GM23338 (cell line): Measurements from ENCODE around the gene MTHFD1. TPM values are rescaled to one million over a fixed set of nuclear protein-coding genes. Genes with fewer than 3 reads are reported as not detected.

Experiments used
- ATAC-seq: fragments of 200-7000 bp; cut with Tn5 transposase; 3 replicates; pipeline ENCODE4 v1.9.1; 2020
- DNase-seq: peaks from one replicate; pipeline ENCODE4 v3.0.0-alpha.2; 2015; ENCODE audit warnings: low spot score
- H2AFZ ChIP-seq: fragments of 200-600 bp; sonication (generic); 2 replicates; pipeline ENCODE4 v1.8.0; 2016; ENCODE audit warnings: antibody characterized with exemption, mild to moderate bottlenecking, moderate library complexity
- H3F3A ChIP-seq: fragments of 200-600 bp; sonication (generic); replicated peaks from 2 replicates; pipeline ENCODE4 v1.8.0; 2017; ENCODE audit warnings: antibody characterized with exemption, mixed run types, low read depth
- H3K27ac ChIP-seq: fragments of 200-600 bp; sonication (generic); 2 replicates; pipeline ENCODE4 v1.6.1; 2016; ENCODE audit warnings: low read depth
- H3K27me3 ChIP-seq: fragments of 200-600 bp; sonication (generic); 2 replicates; pipeline ENCODE4 v1.8.0; 2016; ENCODE audit warnings: mild to moderate bottlenecking, mixed run types, moderate library complexity; ENCODE audit not compliant: insufficient read depth
- H3K36me3 ChIP-seq: fragments of 200-600 bp; sonication (generic); 2 replicates; pipeline ENCODE4 v1.8.0; 2016; ENCODE audit warnings: mild to moderate bottlenecking; ENCODE audit not compliant: insufficient read depth
- H3K4me1 ChIP-seq: fragments of 200-600 bp; sonication (generic); 2 replicates; pipeline ENCODE4 v1.8.0; 2016; ENCODE audit warnings: mild to moderate bottlenecking, moderate library complexity; ENCODE audit not compliant: insufficient read depth
- H3K4me2 ChIP-seq: fragments of 200-600 bp; sonication (generic); 2 replicates; pipeline ENCODE4 v1.7.1; 2017; ENCODE audit warnings: mixed run types
- H3K4me3 ChIP-seq: fragments of 200-600 bp; sonication (generic); 2 replicates; pipeline ENCODE4 v1.6.1; 2016; ENCODE audit warnings: mixed run types
- H3K79me2 ChIP-seq: fragments of 200-600 bp; sonication (generic); replicated peaks from 2 replicates; pipeline ENCODE4 v1.8.0; 2017; ENCODE audit warnings: mild to moderate bottlenecking; ENCODE audit not compliant: insufficient read depth
- H3K9me2 ChIP-seq: fragments of 200-600 bp; sonication (generic); 2 replicates; pipeline ENCODE4 v1.8.0; 2017; ENCODE audit not compliant: insufficient read depth
- H4K20me1 ChIP-seq: fragments of 200-600 bp; sonication (generic); replicated peaks from 2 replicates; pipeline ENCODE4 v1.8.0; 2017; ENCODE audit warnings: mild to moderate bottlenecking; ENCODE audit not compliant: insufficient read depth
- H3K27ac Mint-ChIP-seq: 2 replicates; pipeline ENCODE4 v1.8.0; 2020; ENCODE audit warnings: inconsistent platforms, mild to moderate bottlenecking, moderate library complexity, mixed read lengths
- H3K27me3 Mint-ChIP-seq: 3 replicates; pipeline ENCODE4 v1.8.0; 2022; ENCODE audit warnings: low read depth, mild to moderate bottlenecking, moderate library complexity, mixed read lengths, inconsistent platforms; ENCODE audit not compliant: insufficient read depth, poor library complexity
- H3K36me3 Mint-ChIP-seq: 3 replicates; pipeline ENCODE4 v1.8.0; 2021; ENCODE audit warnings: low read depth, mild to moderate bottlenecking, inconsistent platforms, moderate library complexity, mixed read lengths
- H3K4me1 Mint-ChIP-seq: 3 replicates; pipeline ENCODE4 v1.8.0; 2020; ENCODE audit warnings: mild to moderate bottlenecking, inconsistent platforms, mixed read lengths
- H3K4me3 Mint-ChIP-seq: 3 replicates; pipeline ENCODE4 v1.8.0; 2021; ENCODE audit warnings: moderate library complexity, mild to moderate bottlenecking, inconsistent platforms, mixed read lengths
- H3K9me3 Mint-ChIP-seq: 3 replicates; pipeline ENCODE4 v1.8.0; 2020; ENCODE audit warnings: moderate library complexity, mild to moderate bottlenecking, inconsistent platforms, mixed read lengths
- CREB1 ChIP-seq: fragments of 250-450 bp; sonication (Bioruptor Pico); IDR thresholded peaks from 2 replicates; pipeline ENCODE4 v1.5.0; 2020; ENCODE audit warnings: low read depth, mild to moderate bottlenecking, moderate library complexity
- EZH2 ChIP-seq: fragments of 200-600 bp; sonication (generic); IDR thresholded peaks from one replicate; pipeline ENCODE4 v1.8.0; 2017; ENCODE audit warnings: antibody characterized with exemption, mild to moderate bottlenecking, low read depth; ENCODE audit not compliant: unreplicated experiment
- EZH2phosphoT487 ChIP-seq: fragments of 200-600 bp; sonication (generic); IDR thresholded peaks from one replicate; pipeline ENCODE4 v1.8.1; 2018; ENCODE audit warnings: antibody characterized with exemption; ENCODE audit not compliant: unreplicated experiment
- JUNB ChIP-seq: IDR thresholded peaks from one replicate; pipeline ENCODE4 v1.6.1; 2016; ENCODE audit warnings: antibody characterized with exemption; ENCODE audit not compliant: unreplicated experiment
- NANOG ChIP-seq: IDR thresholded peaks from 2 replicates; pipeline ENCODE4 v1.6.1; 2016; ENCODE audit warnings: antibody characterized with exemption, borderline replicate concordance
- POLR2AphosphoS5 ChIP-seq: IDR thresholded peaks from 2 replicates; pipeline ENCODE4 v1.6.1; 2016; ENCODE audit warnings: antibody characterized with exemption, low read depth
- STAT1 ChIP-seq: IDR thresholded peaks from one replicate; pipeline ENCODE4 v1.6.1; 2016; ENCODE audit warnings: antibody characterized with exemption; ENCODE audit not compliant: unreplicated experiment
- ZNF114 ChIP-seq: fragments of 250-450 bp; sonication (Bioruptor Pico); IDR thresholded peaks from 2 replicates; pipeline ENCODE4 v1.5.0; 2020; ENCODE audit warnings: mild to moderate bottlenecking, moderate library complexity
- ZNF331 ChIP-seq: fragments of 250-450 bp; sonication (Bioruptor Pico); IDR thresholded peaks from 2 replicates; pipeline ENCODE4 v1.5.0; 2020; ENCODE audit warnings: low read depth, mild to moderate bottlenecking, moderate library complexity
- polyA plus RNA-seq: library from polyadenylated mRNA; unstranded; fragments of >200 nt; fragmentation: Nextera tagmentation; extraction: Ambion mirVana; gene quantifications from 2 replicates; pipeline ENCODE4 v1.2.1, GENCODE V29; 2016
- total RNA-seq: library from RNA; depleted of rRNA; stranded (reverse); fragments of >200 nt; shearing (Covaris generic); gene quantifications from 2 replicates; pipeline ENCODE4 v1.2.3, GENCODE V29; 2014
- TF ChIP-seq, protein P1 (sequence below): IDR thresholded peaks from 2 replicates; pipeline ENCODE4 v1.6.1; 2016; ENCODE audit warnings: antibody characterized with exemption
- TF ChIP-seq, protein P2 (sequence below): fragments of 250-450 bp; sonication (Bioruptor Pico); IDR thresholded peaks from 2 replicates; pipeline ENCODE4 v1.5.0; 2020; ENCODE audit warnings: mild to moderate bottlenecking, moderate library complexity
- TF ChIP-seq, protein P3 (sequence below): IDR thresholded peaks from one replicate; pipeline ENCODE4 v1.6.1; 2018; ENCODE audit warnings: antibody characterized with exemption; ENCODE audit not compliant: unreplicated experiment
- TF ChIP-seq, protein P4 (sequence below), 2 experiments: fragments of 200-600 bp in 1 of 2; sonication (generic) in 1 of 2; conservative IDR thresholded peaks; 2 replicates each; pipeline versions ENCODE4 v1.5.1 to v1.6.1; 2016 to 2017; ENCODE audit warnings: antibody characterized with exemption in 2 of 2, low read depth in 2 of 2, mild to moderate bottlenecking in 2 of 2, moderate library complexity in 1 of 2

MTHFD1 gene
- total and polyA plus RNA-seq, 2 experiments from 2014 or later, result 219 to 237 TPM

DNA sequence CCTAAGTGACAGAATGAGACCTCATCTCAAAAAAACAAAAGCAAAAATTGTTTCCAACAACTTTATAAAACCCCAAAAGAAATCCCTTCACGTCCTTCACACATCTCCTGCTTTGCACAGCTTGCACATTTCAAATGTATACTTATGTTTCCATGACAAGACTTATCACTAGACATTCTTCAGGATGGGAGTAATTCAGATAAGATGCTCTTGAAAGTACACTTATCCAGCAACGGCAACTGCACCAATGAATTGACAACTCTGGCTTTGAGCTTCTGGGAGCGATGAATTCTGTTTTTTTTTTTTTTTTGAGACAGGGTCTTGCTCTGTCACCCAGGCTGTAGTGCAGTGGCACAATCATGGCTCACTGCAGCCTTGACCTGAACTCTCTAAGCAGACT, 46.4 kb downstream of the MTHFD1 start:
- DNase-seq (no peak), ATAC-seq (no peak)
- Histone ChIP-seq H3K36me3 (peaks cover 88% of the 10 kb centered on the region), H3K4me1 (no peaks in the 10 kb centered on the region), H3K4me2 (no peak overlapping the region), H3K27me3 (no peaks in the 10 kb centered on the region), H3K9me2 (no peaks in the 10 kb centered on the region), H3K4me3 (no peak overlapping the region), H2AFZ (no peak overlapping the region), H3F3A (peaks cover 15% of the 10 kb centered on the region), H3K27ac (no peak overlapping the region), H4K20me1 (no peaks in the 10 kb centered on the region; the same call in none of the 2 replicates), H3K79me2 (peaks cover 10% of the 10 kb centered on the region; the same call in 1 of the 2 replicates)
- Mint-ChIP-seq H3K9me3 (no peaks in the 10 kb centered on the region), H3K4me3 (no peak overlapping the region), H3K27ac (no peak overlapping the region), H3K27me3 (peaks cover 6% of the 10 kb centered on the region), H3K36me3 (peaks cover 91% of the 10 kb centered on the region), H3K4me1 (no peaks in the 10 kb centered on the region)
- TF ChIP-seq POLR2AphosphoS5 (no peak), NANOG (no peak), EZH2phosphoT487 (no peak), ZNF114 (CRISPR knock-in tag) (no peak), CREB1 (CRISPR knock-in tag) (no peak), JUNB (no peak), STAT1 (no peak), ZNF331 (CRISPR knock-in tag) (no peak), EZH2 (no peak)
- TF ChIP-seq, protein P1, sequence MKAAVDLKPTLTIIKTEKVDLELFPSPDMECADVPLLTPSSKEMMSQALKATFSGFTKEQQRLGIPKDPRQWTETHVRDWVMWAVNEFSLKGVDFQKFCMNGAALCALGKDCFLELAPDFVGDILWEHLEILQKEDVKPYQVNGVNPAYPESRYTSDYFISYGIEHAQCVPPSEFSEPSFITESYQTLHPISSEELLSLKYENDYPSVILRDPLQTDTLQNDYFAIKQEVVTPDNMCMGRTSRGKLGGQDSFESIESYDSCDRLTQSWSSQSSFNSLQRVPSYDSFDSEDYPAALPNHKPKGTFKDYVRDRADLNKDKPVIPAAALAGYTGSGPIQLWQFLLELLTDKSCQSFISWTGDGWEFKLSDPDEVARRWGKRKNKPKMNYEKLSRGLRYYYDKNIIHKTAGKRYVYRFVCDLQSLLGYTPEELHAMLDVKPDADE, result no peak
- TF ChIP-seq, protein P2, sequence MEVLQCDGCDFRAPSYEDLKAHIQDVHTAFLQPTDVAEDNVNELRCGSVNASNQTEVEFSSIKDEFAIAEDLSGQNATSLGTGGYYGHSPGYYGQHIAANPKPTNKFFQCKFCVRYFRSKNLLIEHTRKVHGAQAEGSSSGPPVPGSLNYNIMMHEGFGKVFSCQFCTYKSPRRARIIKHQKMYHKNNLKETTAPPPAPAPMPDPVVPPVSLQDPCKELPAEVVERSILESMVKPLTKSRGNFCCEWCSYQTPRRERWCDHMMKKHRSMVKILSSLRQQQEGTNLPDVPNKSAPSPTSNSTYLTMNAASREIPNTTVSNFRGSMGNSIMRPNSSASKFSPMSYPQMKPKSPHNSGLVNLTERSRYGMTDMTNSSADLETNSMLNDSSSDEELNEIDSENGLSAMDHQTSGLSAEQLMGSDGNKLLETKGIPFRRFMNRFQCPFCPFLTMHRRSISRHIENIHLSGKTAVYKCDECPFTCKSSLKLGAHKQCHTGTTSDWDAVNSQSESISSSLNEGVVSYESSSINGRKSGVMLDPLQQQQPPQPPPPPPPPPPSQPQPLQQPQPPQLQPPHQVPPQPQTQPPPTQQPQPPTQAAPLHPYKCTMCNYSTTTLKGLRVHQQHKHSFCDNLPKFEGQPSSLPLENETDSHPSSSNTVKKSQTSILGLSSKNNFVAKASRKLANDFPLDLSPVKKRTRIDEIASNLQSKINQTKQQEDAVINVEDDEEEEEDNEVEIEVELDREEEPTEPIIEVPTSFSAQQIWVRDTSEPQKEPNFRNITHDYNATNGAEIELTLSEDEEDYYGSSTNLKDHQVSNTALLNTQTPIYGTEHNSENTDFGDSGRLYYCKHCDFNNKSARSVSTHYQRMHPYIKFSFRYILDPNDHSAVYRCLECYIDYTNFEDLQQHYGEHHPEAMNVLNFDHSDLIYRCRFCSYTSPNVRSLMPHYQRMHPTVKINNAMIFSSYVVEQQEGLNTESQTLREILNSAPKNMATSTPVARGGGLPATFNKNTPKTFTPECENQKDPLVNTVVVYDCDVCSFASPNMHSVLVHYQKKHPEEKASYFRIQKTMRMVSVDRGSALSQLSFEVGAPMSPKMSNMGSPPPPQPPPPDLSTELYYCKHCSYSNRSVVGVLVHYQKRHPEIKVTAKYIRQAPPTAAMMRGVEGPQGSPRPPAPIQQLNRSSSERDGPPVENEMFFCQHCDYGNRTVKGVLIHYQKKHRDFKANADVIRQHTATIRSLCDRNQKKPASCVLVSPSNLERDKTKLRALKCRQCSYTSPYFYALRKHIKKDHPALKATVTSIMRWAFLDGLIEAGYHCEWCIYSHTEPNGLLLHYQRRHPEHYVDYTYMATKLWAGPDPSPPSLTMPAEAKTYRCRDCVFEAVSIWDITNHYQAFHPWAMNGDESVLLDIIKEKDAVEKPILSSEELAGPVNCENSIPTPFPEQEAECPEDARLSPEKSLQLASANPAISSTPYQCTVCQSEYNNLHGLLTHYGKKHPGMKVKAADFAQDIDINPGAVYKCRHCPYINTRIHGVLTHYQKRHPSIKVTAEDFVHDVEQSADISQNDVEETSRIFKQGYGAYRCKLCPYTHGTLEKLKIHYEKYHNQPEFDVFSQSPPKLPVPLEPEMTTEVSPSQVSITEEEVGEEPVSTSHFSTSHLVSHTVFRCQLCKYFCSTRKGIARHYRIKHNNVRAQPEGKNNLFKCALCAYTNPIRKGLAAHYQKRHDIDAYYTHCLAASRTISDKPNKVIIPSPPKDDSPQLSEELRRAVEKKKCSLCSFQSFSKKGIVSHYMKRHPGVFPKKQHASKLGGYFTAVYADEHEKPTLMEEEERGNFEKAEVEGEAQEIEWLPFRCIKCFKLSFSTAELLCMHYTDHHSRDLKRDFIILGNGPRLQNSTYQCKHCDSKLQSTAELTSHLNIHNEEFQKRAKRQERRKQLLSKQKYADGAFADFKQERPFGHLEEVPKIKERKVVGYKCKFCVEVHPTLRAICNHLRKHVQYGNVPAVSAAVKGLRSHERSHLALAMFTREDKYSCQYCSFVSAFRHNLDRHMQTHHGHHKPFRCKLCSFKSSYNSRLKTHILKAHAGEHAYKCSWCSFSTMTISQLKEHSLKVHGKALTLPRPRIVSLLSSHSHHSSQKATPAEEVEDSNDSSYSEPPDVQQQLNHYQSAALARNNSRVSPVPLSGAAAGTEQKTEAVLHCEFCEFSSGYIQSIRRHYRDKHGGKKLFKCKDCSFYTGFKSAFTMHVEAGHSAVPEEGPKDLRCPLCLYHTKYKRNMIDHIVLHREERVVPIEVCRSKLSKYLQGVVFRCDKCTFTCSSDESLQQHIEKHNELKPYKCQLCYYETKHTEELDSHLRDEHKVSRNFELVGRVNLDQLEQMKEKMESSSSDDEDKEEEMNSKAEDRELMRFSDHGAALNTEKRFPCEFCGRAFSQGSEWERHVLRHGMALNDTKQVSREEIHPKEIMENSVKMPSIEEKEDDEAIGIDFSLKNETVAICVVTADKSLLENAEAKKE, result no peak
- TF ChIP-seq, protein P3, sequence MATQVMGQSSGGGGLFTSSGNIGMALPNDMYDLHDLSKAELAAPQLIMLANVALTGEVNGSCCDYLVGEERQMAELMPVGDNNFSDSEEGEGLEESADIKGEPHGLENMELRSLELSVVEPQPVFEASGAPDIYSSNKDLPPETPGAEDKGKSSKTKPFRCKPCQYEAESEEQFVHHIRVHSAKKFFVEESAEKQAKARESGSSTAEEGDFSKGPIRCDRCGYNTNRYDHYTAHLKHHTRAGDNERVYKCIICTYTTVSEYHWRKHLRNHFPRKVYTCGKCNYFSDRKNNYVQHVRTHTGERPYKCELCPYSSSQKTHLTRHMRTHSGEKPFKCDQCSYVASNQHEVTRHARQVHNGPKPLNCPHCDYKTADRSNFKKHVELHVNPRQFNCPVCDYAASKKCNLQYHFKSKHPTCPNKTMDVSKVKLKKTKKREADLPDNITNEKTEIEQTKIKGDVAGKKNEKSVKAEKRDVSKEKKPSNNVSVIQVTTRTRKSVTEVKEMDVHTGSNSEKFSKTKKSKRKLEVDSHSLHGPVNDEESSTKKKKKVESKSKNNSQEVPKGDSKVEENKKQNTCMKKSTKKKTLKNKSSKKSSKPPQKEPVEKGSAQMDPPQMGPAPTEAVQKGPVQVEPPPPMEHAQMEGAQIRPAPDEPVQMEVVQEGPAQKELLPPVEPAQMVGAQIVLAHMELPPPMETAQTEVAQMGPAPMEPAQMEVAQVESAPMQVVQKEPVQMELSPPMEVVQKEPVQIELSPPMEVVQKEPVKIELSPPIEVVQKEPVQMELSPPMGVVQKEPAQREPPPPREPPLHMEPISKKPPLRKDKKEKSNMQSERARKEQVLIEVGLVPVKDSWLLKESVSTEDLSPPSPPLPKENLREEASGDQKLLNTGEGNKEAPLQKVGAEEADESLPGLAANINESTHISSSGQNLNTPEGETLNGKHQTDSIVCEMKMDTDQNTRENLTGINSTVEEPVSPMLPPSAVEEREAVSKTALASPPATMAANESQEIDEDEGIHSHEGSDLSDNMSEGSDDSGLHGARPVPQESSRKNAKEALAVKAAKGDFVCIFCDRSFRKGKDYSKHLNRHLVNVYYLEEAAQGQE, result no peak
- TF ChIP-seq, protein P4, sequence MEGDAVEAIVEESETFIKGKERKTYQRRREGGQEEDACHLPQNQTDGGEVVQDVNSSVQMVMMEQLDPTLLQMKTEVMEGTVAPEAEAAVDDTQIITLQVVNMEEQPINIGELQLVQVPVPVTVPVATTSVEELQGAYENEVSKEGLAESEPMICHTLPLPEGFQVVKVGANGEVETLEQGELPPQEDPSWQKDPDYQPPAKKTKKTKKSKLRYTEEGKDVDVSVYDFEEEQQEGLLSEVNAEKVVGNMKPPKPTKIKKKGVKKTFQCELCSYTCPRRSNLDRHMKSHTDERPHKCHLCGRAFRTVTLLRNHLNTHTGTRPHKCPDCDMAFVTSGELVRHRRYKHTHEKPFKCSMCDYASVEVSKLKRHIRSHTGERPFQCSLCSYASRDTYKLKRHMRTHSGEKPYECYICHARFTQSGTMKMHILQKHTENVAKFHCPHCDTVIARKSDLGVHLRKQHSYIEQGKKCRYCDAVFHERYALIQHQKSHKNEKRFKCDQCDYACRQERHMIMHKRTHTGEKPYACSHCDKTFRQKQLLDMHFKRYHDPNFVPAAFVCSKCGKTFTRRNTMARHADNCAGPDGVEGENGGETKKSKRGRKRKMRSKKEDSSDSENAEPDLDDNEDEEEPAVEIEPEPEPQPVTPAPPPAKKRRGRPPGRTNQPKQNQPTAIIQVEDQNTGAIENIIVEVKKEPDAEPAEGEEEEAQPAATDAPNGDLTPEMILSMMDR (conservative IDR thresholded peaks at IDR 0.05; ENCODE audit: low read depth in 2 of 2), result no peak
